Measurements from ENCODE around the gene NUBP2.

The NUBP2 gene

GRCh38 chr16:1759511-1759910, 23.2 kb upstream of the NUBP2 start:
- DNase-seq, result no peak

DNA sequence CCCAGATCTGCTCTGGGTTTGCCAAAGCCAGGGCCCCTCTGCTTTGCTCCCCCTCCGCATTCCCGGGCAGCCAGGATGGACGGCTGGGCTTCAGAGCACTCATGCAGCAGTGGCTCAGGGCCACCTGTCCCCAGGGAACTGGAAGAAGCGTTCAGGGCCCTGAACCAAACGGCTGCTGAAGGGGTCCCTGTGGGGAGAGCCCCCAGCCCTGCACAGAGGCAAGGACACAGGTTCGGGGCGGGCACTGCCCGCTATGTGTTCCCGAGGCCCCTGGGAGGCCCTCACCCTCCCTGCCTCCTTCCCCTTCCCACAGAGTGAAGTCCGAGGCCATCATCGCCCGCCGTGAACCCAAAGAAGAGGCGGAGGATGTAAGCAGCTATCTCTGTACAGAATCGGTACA, 21.8 kb upstream of the NUBP2 start:
- DNase-seq, result no peak

DNA sequence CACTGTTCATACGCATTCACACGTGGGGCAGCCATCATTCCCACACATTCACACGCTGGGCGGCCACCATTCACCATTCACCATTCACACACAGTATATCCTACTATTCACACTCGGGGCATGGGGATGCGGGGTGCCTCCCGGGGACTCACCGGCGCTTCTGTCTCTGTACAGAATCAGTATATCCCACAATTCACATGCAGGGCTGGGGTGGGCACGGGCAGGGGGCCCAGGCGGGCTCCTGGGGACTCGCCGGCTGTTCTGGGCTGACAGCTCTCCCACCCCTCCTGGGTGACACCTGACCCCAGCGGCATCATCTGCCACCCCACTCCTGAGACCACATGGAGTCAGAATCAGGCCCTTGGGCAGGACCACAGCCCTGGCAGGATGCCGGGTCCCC, 21.0 kb upstream of the NUBP2 start:
- DNase-seq, result no peak

- DNase-seq, result no peak
These were observed 20.4 kb upstream of the NUBP2 start for GRCh38 chr16:1762196-1762878.

DNA sequence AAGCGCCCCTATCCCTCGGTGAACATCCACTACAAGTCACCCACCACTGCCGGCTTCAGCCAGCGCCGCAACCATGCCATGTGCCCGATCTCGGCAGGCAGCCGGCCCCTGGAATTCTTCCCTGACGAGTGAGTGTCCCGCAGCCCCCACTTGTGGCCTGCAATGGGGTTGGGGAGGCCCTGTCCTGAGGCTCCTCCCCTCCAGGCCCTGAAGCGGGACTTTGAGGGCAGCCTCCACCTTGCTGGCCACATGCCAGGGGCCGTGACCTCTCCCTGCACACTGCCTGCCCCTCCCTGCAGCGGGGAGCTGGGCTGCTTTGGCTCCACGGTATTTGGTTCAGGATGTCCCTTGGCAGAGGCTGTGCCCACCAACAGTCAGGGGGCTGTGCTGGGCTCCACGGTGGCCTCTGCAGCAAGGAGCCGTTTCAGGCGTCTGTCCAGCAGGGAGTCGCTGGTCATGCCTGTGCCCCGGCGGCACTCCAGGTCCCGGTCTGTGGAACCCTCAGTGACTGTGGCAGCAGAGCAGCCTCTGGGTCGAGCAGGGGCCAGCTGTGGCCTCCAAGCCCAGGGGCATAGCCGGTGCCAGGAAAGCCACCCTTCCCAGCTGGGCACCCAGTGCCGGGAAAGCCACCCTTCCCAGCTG, 19.8 kb upstream of the NUBP2 start:
- DNase-seq, result no peak

DNA sequence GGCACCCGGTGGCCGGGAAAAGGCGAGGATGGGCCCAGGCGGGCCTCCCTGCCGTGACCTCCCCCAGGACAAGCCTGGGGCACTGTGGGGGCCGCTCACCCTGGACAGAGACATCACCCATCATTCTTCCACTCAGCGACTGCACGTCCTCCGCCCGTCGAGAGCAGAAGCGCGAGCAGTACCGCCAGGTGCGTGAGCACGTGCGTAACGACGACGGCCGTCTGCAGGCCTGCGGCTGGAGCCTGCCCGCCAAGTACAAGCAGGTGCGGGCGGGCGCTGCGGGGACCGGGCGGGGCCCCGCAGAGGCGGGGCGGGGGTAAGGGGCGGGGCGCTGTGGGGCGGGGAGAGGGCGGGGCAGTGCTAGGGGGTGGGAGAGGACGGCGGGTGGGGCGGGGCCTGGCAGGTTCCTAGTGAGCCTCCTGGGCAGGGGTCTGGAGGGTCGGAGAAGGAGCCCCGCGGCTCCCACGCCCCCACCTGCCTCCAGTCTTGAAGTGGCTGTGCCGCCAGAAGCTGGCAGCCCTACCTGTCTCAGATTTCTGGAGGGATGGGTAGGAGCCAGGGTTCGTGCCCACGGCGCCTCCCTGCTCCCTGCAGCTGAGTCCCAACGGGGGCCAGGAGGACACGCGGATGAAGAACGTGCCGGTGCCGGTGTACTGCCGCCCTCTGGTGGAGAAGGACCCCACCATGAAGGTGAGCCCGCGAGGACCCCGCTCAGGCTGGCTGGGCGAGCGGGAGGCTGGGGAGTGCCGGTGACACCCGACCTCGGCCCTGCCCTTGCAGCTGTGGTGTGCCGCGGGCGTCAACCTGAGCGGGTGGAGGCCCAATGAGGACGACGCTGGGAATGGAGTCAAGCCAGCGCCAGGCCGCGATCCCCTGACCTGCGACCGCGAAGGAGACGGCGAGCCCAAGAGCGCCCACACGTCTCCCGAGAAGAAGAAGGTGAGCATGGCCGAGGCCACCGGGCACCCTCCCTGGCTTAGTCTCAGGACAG, 18.9 kb upstream of the NUBP2 start:
- DNase-seq, result no peak

DNA sequence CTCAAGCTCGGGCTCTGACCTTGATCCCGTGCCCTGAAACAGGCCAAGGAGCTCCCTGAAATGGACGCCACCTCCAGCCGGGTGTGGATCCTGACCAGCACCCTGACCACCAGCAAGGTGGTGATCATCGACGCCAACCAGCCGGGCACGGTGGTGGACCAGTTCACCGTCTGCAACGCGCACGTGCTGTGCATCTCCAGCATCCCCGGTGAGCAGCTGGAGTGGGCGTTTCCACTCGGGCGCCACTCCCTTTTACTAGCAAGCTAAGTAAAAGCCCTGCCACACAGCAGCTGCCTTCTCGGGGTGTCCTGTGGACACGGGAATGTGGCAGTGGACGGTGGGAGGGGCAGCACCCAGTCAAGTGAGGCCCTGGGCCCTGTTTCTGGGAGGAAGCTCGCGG, 17.8 kb upstream of the NUBP2 start:
- no peak for DNase-seq

- no peak for DNase-seq
These were observed 16.9 kb upstream of the NUBP2 start for GRCh38 chr16:1765826-1766225.

GRCh38 chr16:1766231-1766630, 16.5 kb upstream of the NUBP2 start:
- DNase-seq, result no peak

DNA sequence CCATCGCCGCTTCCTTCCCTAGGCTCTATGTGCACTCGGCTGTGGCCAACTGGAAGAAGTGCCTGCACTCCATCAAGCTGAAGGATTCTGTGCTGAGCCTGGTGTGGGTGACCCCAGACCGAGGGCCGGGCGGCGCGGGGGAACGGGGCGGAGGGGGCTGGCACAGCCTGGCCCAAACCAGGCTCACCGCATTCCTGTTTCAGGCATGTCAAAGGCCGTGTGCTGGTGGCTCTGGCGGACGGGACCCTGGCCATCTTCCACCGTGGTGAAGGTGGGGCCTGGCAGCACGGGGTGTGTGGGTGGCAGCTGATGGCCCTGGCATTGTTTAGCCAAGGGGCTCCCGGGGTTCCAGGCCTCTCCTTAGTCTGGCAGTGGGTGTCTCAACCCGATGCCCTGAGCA, 16.1 kb upstream of the NUBP2 start:
- DNase-seq, result no peak

GRCh38 chr16:1767116-1767994, 15.4 kb upstream of the NUBP2 start:
- DNase-seq, result no peak

DNA sequence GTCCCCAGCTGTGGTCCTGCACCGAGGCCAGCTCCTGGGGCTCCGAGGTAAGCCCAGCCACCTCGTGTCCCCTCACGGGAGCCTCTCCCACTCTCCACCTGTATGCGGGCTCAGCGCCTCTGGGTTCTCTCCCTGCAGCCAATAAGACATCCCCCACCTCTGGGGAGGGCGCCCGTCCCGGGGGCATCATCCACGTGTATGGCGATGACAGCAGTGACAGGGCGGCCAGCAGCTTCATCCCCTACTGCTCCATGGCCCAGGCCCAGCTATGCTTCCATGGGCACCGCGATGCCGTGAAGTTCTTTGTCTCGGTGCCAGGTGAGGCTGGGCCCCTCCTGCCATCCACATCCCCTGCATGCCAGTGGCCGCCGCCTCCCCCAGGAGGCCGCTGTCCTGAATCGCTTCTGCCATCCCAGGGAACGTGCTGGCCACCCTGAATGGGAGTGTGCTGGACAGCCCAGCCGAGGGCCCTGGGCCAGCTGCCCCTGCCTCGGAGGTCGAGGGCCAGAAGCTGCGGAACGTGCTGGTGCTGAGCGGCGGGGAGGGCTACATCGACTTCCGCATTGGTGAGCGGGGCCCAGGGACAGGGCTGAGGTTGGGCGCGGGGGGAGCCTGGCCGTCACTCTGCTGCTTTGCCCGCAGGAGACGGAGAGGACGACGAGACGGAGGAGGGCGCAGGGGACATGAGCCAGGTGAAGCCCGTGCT, 14.5 kb upstream of the NUBP2 start:
- DNase-seq, result no peak

- DNase-seq, result no peak
These were observed 13.9 kb upstream of the NUBP2 start for GRCh38 chr16:1768767-1769401.

DNA sequence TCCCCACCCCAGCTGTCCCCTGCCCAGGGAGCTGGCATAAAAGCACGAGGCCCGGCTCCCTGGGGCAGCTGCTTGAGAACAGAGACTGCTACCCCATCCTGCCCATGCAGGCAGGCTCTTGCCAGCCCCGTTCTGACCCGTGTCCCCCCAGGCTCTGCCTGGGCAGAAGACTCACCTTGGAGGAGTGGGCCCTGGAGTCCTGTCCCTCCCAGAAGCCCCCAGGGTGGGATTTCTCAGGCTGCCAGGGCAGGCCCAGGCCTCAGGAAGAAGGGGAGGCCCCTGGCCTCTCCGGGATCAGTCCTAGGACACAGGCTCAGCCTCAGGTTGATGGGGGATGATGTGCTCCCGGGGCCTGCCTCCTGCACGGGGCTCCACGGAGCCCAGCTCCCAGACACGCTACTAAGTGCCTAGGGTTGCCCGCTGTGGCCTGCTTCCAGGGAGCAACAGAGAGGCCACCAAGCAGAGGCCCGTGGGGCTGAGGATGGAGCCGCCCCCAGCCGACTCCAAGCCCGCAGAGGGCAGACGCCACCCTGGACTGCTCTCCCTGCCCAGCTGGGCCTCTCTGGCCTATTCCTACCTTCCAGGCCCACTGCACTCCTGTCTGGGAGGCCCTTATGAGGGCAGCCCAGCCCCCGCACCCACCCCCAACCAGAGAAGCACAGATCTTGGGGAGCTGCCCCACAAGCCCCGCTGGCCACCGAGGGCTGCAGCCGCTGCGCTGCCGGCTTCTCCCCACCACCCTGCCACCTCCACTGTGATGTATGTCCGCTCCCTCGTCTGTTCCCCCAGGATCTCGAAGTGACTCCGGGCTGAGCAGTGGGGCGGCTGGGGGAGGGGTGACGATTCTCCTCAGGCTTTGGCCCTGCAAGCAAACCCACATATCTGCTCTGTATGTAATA, 13.1 kb upstream of the NUBP2 start:
- no peak for DNase-seq

DNA sequence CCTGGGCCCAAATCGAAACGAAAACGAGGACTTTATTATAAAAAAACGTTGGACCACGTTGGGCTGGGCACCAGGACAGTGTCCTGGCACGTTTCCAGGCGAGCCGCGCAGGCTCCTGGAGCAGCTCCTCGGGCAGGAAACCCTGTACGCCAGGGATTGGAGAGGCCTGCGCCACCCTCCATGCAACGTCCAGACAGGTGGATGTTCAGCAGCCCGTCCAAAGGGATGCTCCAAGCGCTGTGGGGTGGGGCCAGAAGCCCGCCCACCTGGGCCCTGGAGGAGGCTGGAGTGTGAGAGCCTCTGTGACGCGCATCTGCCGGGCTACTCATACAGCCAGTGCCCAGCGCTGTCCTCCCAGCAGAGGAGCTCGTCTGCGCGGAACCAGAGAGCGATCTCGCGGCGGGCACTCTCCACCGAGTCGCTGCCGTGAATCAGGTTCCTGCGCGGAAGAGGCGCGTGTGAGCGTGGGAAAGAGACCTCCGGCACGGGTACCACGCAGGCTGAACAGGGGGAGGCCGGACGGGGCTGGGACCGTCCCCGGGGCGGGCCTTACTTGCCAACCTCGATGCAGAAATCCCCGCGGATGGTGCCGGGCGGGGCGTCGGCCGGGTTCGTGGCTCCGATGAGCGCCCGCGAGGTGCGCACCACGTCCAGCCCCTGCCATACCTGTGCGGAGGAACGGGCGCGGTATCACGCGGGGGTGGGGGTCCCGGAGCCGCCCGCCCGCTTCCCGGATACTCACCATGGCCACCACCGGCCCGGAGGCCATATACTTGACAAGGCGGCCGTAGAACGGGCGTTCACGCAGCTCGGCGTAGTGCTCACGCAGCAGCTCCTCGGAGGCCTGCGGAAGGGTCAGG, 12.2 kb upstream of the NUBP2 start:
- DNase-seq, result peak; percentile 27 to 45

DNA sequence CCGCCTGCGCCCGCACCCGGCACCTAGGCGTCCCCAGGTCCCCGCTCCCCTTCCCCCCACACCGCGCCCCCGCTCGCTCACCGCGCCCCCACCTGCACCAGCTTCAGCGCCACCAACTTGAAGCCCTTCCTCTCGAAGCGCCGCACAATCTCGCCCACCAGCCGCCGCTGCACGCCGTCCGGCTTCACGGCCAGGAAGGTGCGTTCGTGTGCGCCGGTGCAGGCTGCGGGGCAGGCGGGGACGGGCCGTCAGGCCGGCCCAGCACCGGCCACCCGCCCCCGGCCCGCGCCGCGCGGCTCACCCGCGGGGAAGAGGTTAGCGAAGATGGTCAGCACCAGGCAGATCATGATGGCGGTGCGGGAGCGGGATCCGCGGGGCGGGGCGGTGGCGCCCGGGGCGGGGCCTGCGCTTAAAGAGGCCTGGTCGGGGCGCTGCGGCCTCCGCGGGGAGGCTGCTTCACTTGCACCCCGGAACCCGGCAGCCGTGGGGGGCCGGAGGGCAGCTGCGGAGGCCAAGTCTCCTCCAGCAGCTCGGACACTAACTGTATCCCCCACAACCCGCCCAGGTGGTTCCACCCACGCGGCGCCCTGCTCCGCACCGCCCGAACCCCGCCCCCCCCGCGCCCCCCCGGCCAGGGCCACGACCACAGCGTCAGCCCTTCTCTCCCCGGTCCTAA, 11.4 kb upstream of the NUBP2 start, which contains the start of gene NME3:
Gene NME3, minus strand, starts transcription at position 356 of the 676 bp plus-strand sequence. Its CDS starts 9 bp downstream, at position 347.
- DNase-seq, result peak in 1 of 2 experiments; percentile 41

DNA sequence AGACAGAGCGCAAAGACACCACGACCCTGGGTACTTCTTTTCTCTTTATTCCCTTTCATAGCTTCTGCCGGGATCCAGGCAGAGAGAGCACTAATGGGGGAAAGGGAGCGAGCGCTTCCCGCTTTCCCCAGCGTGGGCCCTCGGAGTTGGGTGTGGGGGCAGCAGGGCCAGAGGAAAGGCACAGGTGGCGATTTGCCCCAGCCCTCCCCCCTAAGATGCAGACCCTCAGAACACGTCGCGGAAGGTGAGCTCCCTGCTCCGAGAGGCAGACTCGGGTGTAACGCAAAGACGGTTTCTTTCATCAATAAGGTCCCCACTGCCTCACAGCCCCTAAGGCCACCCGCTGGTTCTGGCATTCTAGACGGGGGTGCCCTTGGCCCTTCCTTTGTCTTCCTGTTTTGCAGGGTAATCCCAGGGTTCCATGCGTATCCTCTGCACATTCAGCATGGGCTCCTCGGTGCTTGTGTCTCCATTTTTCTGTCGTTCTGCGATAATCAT, 10.8 kb upstream of the NUBP2 start:
- DNase-seq, result peak in 1 of 2 experiments; percentile 10

- DNase-seq, result no peak
These were observed 10.3 kb upstream of the NUBP2 start, which contains the start of gene EME2 for GRCh38 chr16:1772362-1772907. TSS of gene EME2 (plus strand) at chr16:1772810. CDS start at chr16:1773228, 418 bp downstream.

All from SW 1271 (cell line).